ENCODE data around the gene MYBPC2.

DNA sequence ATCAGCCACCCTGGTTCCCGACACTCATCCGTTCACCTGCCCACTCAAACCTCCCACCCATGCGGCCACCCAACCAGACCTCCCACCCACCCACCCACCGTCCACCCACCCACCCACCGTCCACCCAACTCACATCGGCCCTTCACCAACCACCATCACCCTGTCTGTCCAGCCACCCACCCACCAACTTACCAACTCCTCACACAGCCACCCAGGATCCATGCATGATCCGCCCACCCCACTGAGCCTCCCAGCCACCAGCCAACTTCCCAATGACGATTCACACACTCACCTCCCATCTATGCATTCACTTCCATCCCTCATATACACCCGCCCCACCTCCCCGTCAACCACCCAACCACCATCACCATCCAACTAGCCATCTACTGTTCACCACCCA, 74.0 kb downstream of the MYBPC2 start:
- no peak for TF ChIP-seq CTCF (IDR thresholded peaks at IDR 0.05)
- no peak for TF ChIP-seq ZFX (IDR thresholded peaks at IDR 0.05; ENCODE audit: borderline replicate concordance)

Measured in 22Rv1 (cell line).